Frontal cortex (tissue), 4 donors: ENCODE measurements around the gene SLC27A1. TPM values are rescaled to one million over a fixed set of nuclear protein-coding genes. Genes with fewer than 3 reads are reported as not detected.
"Not testable (repeated sequence)": the region's sequence is repeated elsewhere in the genome, so short reads cannot be mapped to it uniquely, and the experiment has no call there.

Experiments used
- DNase-seq, 2 donors: peaks; one replicate each; pipeline ENCODE4 v3.0.0; 2012; ENCODE audit warnings: low spot score in 2 of 2
- FAIRE-seq: peaks from 2 replicates; lab custom pipeline; 2012; peaks lifted over from hg19 to GRCh38; lab: Jason Lieb, UNC
- total RNA-seq: library from RNA; depleted of rRNA; stranded (reverse); fragments of >200 nt; gene quantifications from one replicate; pipeline ENCODE4 v1.2.3, GENCODE V29; 2014
- donor health status: control.
- donor health status: control.
- donor health status: control.

The SLC27A1 gene
- total RNA-seq, 1 donor from 2014 or later = 10.2 TPM

GRCh38 chr19:17483605-17484002 is 13.3 kb downstream of the SLC27A1 start:
- FAIRE-seq = no peak

DNA sequence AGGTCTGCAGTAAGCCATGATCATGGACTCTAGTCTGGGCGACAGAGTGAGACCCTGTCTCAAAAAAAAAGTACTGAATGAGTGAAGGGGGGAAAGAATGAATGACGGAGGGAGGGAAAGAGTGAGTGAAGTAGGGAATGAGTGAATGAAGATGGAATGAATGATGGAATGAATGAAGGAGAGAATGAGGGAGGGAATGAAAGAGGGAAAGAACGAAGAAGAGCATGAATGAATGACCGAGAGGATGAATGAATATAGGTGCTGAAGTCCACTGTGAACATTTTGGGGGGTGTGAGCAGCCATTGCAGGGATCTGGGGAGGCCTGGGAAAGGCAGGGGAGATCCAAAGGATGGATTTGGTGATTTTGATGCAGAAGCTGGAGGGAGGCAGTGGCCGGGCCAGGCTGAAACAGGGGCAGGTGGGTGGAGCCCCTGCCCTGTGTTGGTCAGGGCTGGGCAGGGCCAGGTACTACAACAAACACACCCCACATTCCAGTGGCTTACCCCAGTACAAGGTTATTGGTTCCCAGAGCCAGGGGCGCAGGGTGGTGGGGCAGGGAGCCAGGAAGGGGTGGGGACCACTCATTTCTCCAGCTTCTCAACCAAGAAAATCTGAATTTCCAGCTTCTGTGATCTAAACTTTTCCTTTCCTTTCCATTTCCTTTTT is 14.3 kb downstream of the SLC27A1 start:
- DNase-seq (no peak), FAIRE-seq (no peak)

More at GRCh38 chr19:17483605-17484002, 13.3 kb downstream of the SLC27A1 start:
- no peak for DNase-seq

DNA sequence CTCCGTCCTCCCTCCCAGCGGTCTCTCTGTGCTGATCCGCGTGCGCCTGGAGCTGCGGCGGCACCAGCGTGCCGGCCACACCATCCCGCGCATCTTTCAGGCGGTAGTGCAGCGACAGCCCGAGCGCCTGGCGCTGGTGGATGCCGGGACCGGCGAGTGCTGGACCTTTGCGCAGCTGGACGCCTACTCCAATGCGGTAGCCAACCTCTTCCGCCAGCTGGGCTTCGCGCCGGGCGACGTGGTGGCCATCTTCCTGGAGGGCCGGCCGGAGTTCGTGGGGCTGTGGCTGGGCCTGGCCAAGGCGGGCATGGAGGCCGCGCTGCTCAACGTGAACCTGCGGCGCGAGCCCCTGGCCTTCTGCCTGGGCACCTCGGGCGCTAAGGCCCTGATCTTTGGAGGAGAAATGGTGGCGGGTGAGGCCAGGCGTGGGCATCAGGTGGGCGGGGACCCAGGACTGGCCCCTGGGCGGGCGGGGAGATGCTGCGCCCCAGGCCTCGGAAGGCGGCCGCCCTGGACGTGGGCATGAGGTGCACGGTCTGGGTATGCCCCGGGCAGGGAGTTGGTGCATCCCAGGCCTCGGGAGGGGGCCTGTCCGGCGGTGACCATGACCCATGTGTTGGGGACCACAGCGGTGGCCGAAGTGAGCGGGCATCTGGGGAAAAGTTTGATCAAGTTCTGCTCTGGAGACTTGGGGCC is 16.4 kb downstream of the SLC27A1 start:
- FAIRE-seq = no peak

GRCh38 chr19:17487284-17488121 is 17.2 kb downstream of the SLC27A1 start:
- DNase-seq (no peak), FAIRE-seq (no peak)

More for the DNA sequence above, 16.4 kb downstream of the SLC27A1 start:
- no peak for DNase-seq

DNA sequence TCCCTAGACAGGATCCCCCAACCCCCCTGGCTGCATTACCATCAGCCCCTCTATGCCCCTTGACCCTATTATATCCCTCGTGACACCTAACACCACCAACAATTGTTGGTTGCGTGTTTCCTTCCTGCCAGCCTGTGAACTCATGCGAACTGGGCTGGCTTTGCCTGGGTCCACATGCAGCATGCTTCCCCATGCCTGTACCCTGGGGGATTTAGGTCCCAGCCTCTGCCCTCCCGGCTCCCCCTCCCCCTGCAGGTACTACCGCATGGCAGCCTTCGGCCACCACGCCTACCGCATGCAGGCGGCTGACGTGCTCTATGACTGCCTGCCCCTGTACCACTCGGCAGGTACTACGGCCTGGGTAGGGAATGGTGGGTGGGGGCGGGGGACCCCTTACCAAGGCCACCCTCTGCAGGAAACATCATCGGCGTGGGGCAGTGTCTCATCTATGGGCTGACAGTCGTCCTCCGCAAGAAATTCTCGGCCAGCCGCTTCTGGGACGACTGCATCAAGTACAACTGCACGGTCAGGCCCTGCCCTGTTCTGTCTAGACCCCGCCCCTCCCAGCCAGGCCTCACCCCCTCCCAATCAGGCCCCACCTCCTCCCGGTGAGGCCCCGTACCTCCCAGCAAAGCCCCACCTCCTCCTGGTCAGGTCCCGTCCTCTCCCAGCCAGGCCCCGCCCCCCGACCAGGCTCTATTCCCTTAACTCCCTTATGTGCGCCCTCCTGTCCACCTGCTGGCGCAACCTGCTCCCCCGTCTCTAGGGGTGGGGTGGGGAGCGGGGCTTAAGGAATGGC is 18.5 kb downstream of the SLC27A1 start:
- DNase-seq = no peak
- FAIRE-seq = no peak

DNA sequence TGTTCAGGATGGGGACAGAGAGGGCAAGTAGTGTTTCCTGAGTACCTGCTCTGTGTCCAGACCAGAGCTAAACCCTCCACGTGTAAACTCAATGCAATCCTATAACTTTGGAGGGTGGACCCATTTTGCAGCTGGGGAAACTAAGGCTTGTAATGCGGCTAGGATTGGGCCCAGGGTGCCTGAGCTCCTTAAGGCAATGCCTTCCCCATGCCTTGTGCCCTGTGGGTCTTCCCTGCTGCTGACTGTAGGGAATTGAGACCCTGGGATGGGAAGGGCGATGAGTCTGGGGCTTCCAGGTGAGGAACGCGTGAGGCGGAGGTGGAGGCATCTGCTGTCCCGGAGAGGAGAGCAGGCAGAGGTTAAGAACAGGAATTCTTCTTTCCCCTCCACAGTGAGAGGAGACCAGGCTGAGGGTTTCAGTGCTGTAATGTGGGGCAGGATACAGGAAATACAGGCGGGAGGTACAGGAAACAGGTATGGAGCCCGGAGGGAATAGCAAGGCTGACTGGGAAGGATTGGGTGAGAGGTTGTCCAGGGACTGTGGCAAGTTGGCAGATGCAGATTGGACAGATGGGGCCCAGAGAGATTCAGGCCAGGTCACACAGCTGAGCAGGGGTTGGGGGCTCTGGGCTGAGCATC is 19.2 kb downstream of the SLC27A1 start:
- no peak for FAIRE-seq
- DNase-seq = no peak

DNA sequence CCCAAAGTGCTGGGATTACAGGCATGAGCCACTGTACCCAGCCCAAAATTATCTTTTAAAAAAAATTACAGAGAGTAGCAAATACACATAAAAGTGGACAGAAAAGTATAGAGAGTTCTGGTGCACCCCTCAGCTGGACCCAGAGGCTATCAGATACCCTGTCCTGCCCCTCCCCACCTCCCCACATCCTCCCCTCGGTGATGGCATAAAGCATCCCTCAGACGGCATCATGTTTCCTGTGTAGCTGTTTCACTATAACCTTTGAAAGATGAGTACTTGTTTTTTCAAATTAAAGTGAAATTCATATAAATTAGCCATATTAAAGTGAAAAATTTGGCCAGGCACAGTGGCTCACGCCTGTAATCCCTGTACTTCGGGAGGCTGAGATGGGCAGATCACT is 20.1 kb downstream of the SLC27A1 start:
- FAIRE-seq (no peak), DNase-seq (no peak)

DNA sequence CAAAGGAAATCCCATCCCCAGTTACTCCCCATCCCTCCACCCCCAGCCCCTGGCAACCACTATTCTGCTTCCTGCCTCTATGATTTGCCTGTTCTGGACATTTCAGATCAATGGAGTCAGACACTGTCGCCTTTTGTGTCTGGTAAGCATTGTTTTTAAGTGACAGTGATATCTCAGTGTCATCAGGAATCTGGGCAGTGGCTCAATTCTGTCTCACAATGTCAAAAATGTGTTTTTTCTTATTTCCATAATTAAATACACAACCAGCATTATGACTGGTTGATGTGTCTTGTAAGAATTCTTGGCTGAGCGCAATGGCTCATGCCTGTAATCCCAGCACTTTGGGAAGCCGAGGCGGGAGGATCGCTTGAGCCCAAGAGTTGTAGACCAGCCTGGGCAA is 21.0 kb downstream of the SLC27A1 start:
- FAIRE-seq (no peak), DNase-seq (no peak)

GRCh38 chr19:17495639-17496296 is 25.4 kb downstream of the SLC27A1 start:
- DNase-seq (no peak), FAIRE-seq (no peak)

GRCh38 chr19:17496337-17496997 is 26.1 kb downstream of the SLC27A1 start:
- no peak for FAIRE-seq
- DNase-seq = peak in 1 of 2 donors; percentile 61

- DNase-seq (no peak), FAIRE-seq (no peak)
Observed at GRCh38 chr19:17497149-17497798, 26.9 kb downstream of the SLC27A1 start.

DNA sequence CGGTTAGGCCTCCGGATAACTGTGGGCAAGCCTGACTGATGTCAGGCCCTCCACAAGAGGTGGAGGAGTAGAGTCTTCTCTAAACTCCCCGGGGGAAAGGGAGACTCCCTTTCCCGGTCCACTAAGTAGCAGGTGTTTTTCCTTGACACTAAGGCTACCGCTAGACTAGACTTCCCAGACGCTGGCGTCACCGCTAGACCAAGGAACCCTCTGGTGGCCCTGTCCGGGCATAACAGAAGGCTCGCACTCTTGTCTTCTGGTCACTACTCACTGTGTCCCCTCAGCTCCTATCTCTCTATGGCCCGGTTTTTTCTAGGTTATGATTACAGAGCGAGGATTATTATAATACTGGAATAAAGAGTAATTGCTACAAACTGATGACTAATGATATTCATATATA is 28.7 kb downstream of the SLC27A1 start:
- FAIRE-seq, DNase-seq: not testable (repeated sequence)

DNA sequence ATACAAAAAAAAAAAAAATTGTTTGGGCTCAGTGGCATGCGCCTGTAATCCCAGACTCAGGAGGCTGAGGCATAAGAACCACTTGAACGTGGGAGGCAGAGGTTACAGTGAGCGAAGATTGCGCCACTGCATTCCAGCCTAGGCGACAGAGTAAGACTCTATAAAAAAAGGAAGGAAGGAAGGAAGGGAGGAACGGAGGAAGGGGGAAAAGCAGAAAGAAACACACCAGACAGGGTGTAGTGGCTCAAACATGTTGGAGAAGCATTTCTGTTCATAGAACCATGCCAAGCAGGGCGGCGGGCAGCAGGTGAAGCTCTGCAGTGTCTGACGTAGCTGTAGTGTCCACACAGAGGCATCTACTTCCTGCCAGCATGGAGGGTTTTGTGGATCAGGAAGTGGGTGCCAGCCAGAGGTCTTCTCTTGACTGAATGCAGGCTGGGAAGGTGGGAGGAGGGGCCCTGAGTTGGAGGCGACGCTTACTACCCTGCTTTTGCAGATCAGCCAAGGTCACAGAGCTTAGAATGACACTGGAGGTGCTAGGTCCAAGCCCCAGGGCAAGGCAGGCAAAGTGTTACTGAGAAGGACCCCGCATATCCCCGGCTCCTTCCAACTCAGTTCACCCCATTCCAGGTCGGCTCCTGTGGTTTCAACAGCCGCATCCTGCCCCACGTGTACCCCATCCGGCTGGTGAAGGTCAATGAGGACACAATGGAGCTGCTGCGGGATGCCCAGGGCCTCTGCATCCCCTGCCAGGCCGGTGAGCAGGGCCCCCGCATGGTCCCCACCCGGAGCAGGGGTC is 29.5 kb downstream of the SLC27A1 start:
- DNase-seq (no peak), FAIRE-seq (no peak)

DNA sequence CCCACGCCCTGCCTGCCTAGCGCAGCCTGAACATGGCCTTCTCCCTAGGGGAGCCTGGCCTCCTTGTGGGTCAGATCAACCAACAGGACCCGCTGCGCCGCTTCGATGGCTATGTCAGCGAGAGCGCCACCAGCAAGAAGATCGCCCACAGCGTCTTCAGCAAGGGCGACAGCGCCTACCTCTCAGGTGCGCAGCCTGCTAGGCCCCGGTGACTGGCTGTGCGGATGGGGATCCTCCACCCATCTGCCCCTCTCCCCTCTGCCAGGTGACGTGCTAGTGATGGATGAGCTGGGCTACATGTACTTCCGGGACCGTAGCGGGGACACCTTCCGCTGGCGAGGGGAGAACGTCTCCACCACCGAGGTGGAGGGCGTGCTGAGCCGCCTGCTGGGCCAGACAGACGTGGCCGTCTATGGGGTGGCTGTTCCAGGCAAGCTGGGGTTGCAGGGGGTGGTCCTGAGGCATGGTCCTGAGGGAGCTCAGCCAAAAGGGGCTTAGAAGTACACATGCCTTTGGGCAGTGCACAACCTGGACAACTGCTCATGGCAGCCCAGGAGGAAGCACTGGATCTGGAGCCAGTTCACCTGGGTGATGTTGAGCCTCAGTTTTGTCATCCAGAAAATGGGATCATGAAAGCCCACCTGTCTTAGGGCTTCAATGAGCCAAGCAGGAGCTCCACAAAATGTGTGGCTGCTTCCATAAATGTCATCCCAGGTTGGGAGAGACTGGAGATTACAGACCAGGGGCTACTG is 30.3 kb downstream of the SLC27A1 start:
- no peak for FAIRE-seq
- no peak for DNase-seq

DNA sequence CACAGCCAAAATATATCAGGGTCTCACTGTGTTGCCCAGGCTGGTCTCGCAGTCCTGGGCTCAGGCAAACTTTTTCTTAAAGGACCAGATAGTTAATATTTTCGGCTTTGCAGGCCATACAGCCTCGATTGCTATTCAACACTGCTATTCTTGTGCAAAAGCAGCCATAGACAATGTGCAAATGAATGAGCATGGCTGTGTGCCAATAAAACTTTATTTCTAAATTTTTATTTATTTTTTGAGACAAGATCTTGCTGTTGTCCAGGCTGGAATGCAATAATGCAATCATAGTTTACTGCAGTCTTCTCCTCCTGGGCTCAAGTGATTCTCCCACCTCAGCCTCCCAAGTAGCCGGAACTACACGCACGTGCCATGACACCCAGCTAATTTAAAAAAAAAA is 32.9 kb downstream of the SLC27A1 start:
- DNase-seq (no peak), FAIRE-seq (no peak)

- no peak for FAIRE-seq
- no peak for DNase-seq
Observed at GRCh38 chr19:17504030-17504429, 33.7 kb downstream of the SLC27A1 start.
